Naive thymus-derived CD4-positive, alpha-beta T cell (primary cell): ENCODE measurements around the gene MYO1C. TPM values are rescaled to one million over a fixed set of nuclear protein-coding genes. Genes with fewer than 3 reads are reported as not detected.

Experiments used
- ATAC-seq: fragments of 150-1000 bp; cut with Tn5 transposase; 2 replicates; pipeline ENCODE4 v1.10.0; 2021; ENCODE audit warnings: mild to moderate bottlenecking, moderate library complexity
- CTCF ChIA-PET: fragments of 350-600 bp; sonication (Branson Sonifier 250); formaldehyde crosslinking; loops from one replicate; lab custom pipeline; 2021; ENCODE audit warnings: antibody characterized with exemption; lab: Charles Lee
- POLR2A ChIA-PET: fragments of 350-600 bp; sonication (Branson Sonifier 250); formaldehyde crosslinking; loops from one replicate; lab custom pipeline; 2021; ENCODE audit warnings: antibody characterized with exemption, inconsistent platforms; lab: Charles Lee
- DNase-seq, 9 donors: peaks; one replicate each; pipeline versions ENCODE4 v3.0.0 to v3.0.0-alpha.2; 2020 to 2022; ENCODE audit warnings: mixed read lengths in 1 of 9
- H3K27ac ChIP-seq: one replicate; pipeline ENCODE4 v1.7.0; 2013; ENCODE audit warnings: mild to moderate bottlenecking, low read depth, low read length, moderate library complexity
- H3K27me3 ChIP-seq, 2 donors: one replicate each; pipeline ENCODE4 v1.7.0; 2013; ENCODE audit warnings: low read length in 2 of 2, mild to moderate bottlenecking in 2 of 2, moderate library complexity in 2 of 2; ENCODE audit not compliant: control insufficient read depth in 2 of 2, insufficient read depth in 2 of 2
- H3K36me3 ChIP-seq, 3 experiments: 1 replicate in 2 of 3; 2 replicates in 1 of 3; pipeline ENCODE4 v1.7.0; 2013; ENCODE audit warnings: low read length in 3 of 3, mild to moderate bottlenecking in 3 of 3, moderate library complexity in 1 of 3; ENCODE audit not compliant: insufficient read depth in 3 of 3, control insufficient read depth in 2 of 3
- H3K4me1 ChIP-seq, 2 donors: one replicate each; pipeline ENCODE4 v1.7.0; 2013; ENCODE audit warnings: low read length in 2 of 2, mild to moderate bottlenecking in 2 of 2, moderate library complexity in 1 of 2; ENCODE audit not compliant: control insufficient read depth in 2 of 2, insufficient read depth in 2 of 2
- H3K4me3 ChIP-seq: 2 replicates; pipeline ENCODE4 v1.7.0; 2013; ENCODE audit warnings: mild to moderate bottlenecking, low read length
- H3K9me3 ChIP-seq, 3 experiments: 1 replicate in 2 of 3; 2 replicates in 1 of 3; pipeline ENCODE4 v1.7.0; 2013; ENCODE audit warnings: low read length in 3 of 3; ENCODE audit not compliant: control insufficient read depth in 2 of 3
- H3K27ac Mint-ChIP-seq, 9 donors: one replicate each; pipeline ENCODE4 v1.8.0; 2020 to 2022; ENCODE audit warnings: mixed read lengths in 9 of 9, mild to moderate bottlenecking in 8 of 9, moderate library complexity in 5 of 9, inconsistent platforms in 2 of 9
- H3K27me3 Mint-ChIP-seq, 5 donors: one replicate each; pipeline ENCODE4 v1.8.0; 2021 to 2022; ENCODE audit warnings: mixed read lengths in 5 of 5, mild to moderate bottlenecking in 1 of 5
- H3K36me3 Mint-ChIP-seq, 5 donors: one replicate each; pipeline ENCODE4 v1.8.0; 2020 to 2022; ENCODE audit warnings: mixed read lengths in 5 of 5, mild to moderate bottlenecking in 3 of 5, inconsistent platforms in 1 of 5
- H3K4me1 Mint-ChIP-seq, 7 donors: one replicate each; pipeline ENCODE4 v1.8.0; 2020 to 2022; ENCODE audit warnings: mixed read lengths in 7 of 7, mild to moderate bottlenecking in 3 of 7, inconsistent platforms in 1 of 7
- H3K4me3 Mint-ChIP-seq, 10 donors: one replicate each; pipeline ENCODE4 v1.8.0; 2020 to 2022; ENCODE audit warnings: mild to moderate bottlenecking in 10 of 10, mixed read lengths in 10 of 10, moderate library complexity in 6 of 10, inconsistent platforms in 2 of 10
- H3K9me3 Mint-ChIP-seq, 11 donors: one replicate each; pipeline ENCODE4 v1.8.0; 2020 to 2022; ENCODE audit warnings: mixed read lengths in 11 of 11, mild to moderate bottlenecking in 4 of 11, inconsistent platforms in 1 of 11, moderate library complexity in 1 of 11
- intact Hi-C, 2 donors: fragments of 100-400 bp; cut with micrococcal nuclease; formaldehyde crosslinking; loops; one replicate each; pipeline ENCODE4 v1.15.1; 2023
- polyA plus RNA-seq, 2 donors: library from polyadenylated mRNA; unstranded; fragments of 300-500 nt; fragmentation: Illumina TruSeq; gene quantifications; one replicate each; pipeline ENCODE4 v1.2.3, GENCODE V29; 2021
- total RNA-seq, 6 experiments: library from RNA in 5 of 6; stranded (reverse) in 5 of 6; gene quantifications; 1 replicate in 5 of 6; 2 replicates in 1 of 6; pipeline ENCODE4 v1.2.3 and lab custom pipeline; 2021 to 2026

The MYO1C gene
- total and polyA plus RNA-seq, 7 experiments from 2014 or later: 4.4 to 37.0 (median 15.0) TPM

DNA sequence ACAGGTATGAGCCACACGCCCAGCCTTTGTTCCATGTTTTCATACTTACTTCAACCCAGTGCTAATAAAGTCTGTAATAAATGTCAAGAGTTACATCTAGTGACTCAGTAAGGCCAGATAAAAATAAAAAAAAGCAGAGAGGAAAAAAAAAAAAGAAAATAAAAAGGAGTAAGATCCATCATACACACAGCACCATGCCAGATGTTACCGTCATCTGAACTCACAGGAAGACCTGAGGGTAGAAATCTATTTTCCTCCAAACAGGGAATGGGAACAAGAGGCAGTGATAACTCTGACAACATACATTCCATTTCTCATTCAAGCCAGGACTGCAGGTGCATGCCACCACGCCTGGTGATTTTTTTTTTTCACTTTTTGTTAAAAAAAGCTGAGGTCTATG, 57.2 kb downstream of the MYO1C start:
- no peak overlapping the region for H3K27ac ChIP-seq
- Mint-ChIP-seq H3K4me1 (peaks cover 18 to 52% (median 43%) of the 10 kb centered on the region in 7 donors), H3K36me3 (peaks cover 0 to 37% (median 8%) of the 10 kb centered on the region in 5 donors), H3K27ac (peak overlapping the region in 4 of 9 donors; percentile 7 to 65 (median 41)), H3K27me3 (no peaks in the 10 kb centered on the region), H3K4me3 (no peak overlapping the region), H3K9me3 (no peaks in the 10 kb centered on the region)
- no peak overlapping the region for H3K4me3 ChIP-seq
- no peaks in the 10 kb centered on the region for H3K9me3 ChIP-seq
- POLR2A ChIA-PET: interaction anchor here (0.7 to 1.3 kb wide), 2 partner anchors 10 to 61 kb away, joined by 3 to 5 read pairs; no protein-coding TSS in a partner anchor
- ATAC-seq (no peak), DNase-seq (no peak)
- H3K27me3 ChIP-seq: no peaks in the 10 kb centered on the region
- CTCF ChIA-PET: no interaction called here
- H3K4me1 ChIP-seq: no peaks in the 10 kb centered on the region
- intact Hi-C loops: no loop called here
- H3K36me3 ChIP-seq: peaks cover 5 to 26% (median 9%) of the 10 kb centered on the region in 3 experiments

DNA sequence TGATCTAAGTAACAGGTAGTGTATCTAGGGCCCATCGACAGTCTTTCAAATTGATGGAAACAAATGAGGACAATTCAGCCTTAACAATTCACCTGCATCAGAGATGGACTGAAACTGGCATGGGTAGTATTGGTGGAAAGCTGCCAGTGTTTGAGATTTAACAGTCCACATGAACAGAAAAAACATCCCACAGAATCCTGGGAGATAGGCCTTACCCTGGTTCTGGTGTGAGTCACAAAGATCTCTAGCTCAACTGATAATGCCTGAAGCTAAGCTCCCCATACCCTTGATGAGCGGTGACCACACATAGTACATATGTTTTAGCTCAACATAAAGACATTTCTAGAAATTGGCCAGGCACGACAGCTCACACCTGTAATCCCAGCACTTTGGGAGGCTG, 58.3 kb downstream of the MYO1C start:
- Mint-ChIP-seq H3K27me3 (no peaks in the 10 kb centered on the region), H3K4me3 (no peak overlapping the region), H3K9me3 (no peaks in the 10 kb centered on the region), H3K4me1 (peaks cover 17 to 49% (median 41%) of the 10 kb centered on the region in 7 donors), H3K27ac (no peak overlapping the region), H3K36me3 (peaks cover 0 to 42% (median 8%) of the 10 kb centered on the region in 5 donors)
- intact Hi-C loops: no loop called here
- DNase-seq (no peak), ATAC-seq (no peak)
- no peak overlapping the region for H3K4me3 ChIP-seq
- no peaks in the 10 kb centered on the region for H3K9me3 ChIP-seq
- ChIA-PET CTCF (no interaction called here), POLR2A (interaction anchor here (0.6 kb wide), 1 partner anchor 69 kb away, joined by 3 read pairs; no protein-coding TSS in a partner anchor)
- peaks cover 5 to 30% (median 9%) of the 10 kb centered on the region in 3 experiments for H3K36me3 ChIP-seq
- H3K4me1 ChIP-seq: no peaks in the 10 kb centered on the region
- no peaks in the 10 kb centered on the region for H3K27me3 ChIP-seq
- no peak overlapping the region for H3K27ac ChIP-seq

DNA sequence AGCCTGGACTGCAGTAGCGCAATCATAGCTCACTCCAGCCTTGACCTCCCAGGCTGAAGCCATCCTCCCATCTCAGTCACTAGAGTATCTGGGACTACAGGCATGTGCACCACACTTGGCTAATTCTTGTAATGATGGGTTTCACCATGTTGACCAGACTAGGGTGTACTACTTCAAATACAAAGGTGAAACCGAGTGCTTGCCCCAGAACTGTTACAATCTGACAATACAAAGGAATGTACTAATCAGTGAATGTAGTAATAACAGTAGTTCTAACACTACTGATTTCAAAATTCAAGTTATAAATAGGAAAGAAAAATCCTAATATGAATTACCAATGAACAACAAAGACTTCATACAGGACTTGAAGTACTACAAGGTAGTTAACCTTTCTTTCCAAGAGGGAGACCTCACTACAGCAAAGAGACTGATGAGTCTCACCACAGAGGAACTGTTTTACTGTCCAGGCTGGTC, 60.8 kb downstream of the MYO1C start:
- Mint-ChIP-seq H3K27me3 (no peaks in the 10 kb centered on the region), H3K4me3 (peak overlapping the region in 1 of 10 donors; percentile 30), H3K4me1 (peaks cover 9 to 40% (median 24%) of the 10 kb centered on the region in 7 donors), H3K36me3 (peaks cover 0 to 41% (median 8%) of the 10 kb centered on the region in 5 donors), H3K27ac (peak overlapping the region in 2 of 9 donors; percentile 32 to 49), H3K9me3 (no peaks in the 10 kb centered on the region)
- intact Hi-C loops: no loop called here
- DNase-seq: no peak
- Histone ChIP-seq H3K27ac (no peak overlapping the region), H3K36me3 (peaks cover 5 to 26% (median 7%) of the 10 kb centered on the region in 3 experiments), H3K9me3 (no peaks in the 10 kb centered on the region), H3K4me1 (no peaks in the 10 kb centered on the region), H3K4me3 (no peak overlapping the region), H3K27me3 (no peaks in the 10 kb centered on the region)
- no peak for ATAC-seq
- ChIA-PET POLR2A (no interaction called here), CTCF (interaction anchor here (0.7 kb wide), 1 partner anchor 187 kb away, joined by 5 read pairs; no protein-coding TSS in a partner anchor)

DNA sequence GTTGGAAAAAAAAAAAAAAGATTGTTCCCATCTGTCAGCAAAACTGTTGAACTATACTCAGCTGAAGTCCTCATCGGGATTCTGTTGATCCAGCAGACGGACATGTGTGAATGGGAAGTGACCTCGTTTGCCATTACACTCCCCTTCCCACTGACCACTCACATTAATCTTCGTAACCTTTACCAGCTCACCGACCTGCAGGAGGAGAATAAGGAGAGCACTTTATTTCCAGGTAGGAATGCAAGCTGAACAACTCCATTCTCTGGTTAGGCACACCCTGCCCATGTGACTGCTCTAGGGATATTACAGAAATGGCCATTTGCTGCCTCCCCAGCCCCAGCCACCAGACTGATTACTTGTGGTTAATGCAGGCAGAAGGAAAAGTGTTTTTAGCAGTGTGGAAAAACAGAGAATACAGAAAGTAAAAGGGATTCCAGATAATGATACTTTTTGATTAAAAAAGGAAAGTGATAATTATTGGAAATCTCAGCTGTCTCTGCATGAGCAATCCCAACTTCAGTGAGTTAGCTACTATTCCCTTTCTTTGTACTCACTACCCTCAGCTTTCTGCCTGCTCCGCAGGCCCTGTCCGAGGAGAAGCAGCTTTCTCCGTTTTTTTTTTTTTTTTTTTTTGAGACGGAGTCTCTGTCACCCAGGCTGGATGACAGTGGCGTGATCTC, 68.9 kb downstream of the MYO1C start:
- H3K9me3 ChIP-seq: no peaks in the 10 kb centered on the region
- peaks cover 0 to 48% (median 6%) of the 10 kb centered on the region in 3 experiments for H3K36me3 ChIP-seq
- Mint-ChIP-seq H3K36me3 (peaks cover 0 to 24% (median 14%) of the 10 kb centered on the region in 5 donors), H3K27ac (peak overlapping the region in 1 of 9 donors; percentile 51), H3K27me3 (no peaks in the 10 kb centered on the region), H3K9me3 (no peaks in the 10 kb centered on the region), H3K4me3 (no peak overlapping the region), H3K4me1 (peaks cover 0 to 12% (median 4%) of the 10 kb centered on the region in 7 donors)
- ChIA-PET CTCF (interaction anchor here (0.7 kb wide), 1 partner anchor 40 kb away, joined by 6 read pairs; no protein-coding TSS in a partner anchor), POLR2A (no interaction called here)
- no peaks in the 10 kb centered on the region for H3K27me3 ChIP-seq
- DNase-seq (no peak), ATAC-seq (no peak)
- H3K4me1 ChIP-seq: no peaks in the 10 kb centered on the region
- no peak overlapping the region for H3K4me3 ChIP-seq
- intact Hi-C loops: no loop called here
- H3K27ac ChIP-seq: no peak overlapping the region

DNA sequence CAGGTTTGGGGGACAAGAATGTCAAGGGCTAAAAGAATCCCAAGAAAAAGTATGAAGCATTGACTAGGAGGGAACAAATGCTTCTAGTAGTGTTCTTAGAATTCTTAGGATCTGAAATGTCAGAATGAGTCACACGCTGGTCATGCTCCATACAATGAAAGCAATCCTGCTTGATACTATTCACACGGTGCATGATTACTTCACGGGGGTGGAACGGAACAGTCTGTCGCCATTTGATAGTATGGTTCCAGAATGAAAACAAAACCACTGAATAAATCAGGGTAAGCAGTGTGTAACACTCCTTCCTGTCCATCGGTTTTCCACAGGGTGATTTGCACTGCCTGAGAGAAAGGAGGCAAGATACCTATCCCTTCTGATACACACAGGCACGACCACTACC, 69.6 kb downstream of the MYO1C start:
- peaks cover 0 to 24% (median 14%) of the 10 kb centered on the region in 5 donors for H3K36me3 Mint-ChIP-seq
- POLR2A ChIA-PET: no interaction called here

DNA sequence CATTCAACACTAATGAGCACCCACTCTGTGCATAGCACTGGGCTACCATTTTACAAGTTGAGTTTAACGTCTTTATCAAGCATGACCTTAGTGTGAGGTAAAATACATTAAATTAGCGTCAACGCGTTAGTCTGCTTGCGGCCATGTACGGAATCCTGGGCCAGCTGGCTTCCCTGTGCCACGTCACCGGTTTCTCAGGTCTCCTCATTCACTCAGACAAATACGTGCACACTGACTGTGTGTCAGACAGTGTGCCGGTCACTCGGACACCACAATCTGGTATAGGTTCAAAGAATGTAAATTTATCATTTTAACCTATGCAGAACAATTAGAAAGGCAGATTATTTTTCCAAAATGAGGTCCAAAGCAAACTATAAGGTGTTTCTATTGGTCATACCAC, 71.0 kb downstream of the MYO1C start:
- Histone ChIP-seq H3K4me1 (no peaks in the 10 kb centered on the region), H3K4me3 (no peak overlapping the region), H3K36me3 (peaks cover 0 to 48% (median 6%) of the 10 kb centered on the region in 3 experiments), H3K27me3 (no peaks in the 10 kb centered on the region), H3K9me3 (no peaks in the 10 kb centered on the region), H3K27ac (no peak overlapping the region)
- intact Hi-C loops: no loop called here
- Mint-ChIP-seq H3K4me1 (peaks cover 0 to 9% (median 4%) of the 10 kb centered on the region in 7 donors), H3K36me3 (peaks cover 0 to 25% (median 14%) of the 10 kb centered on the region in 5 donors), H3K4me3 (no peak overlapping the region), H3K27ac (no peak overlapping the region), H3K27me3 (no peaks in the 10 kb centered on the region), H3K9me3 (no peaks in the 10 kb centered on the region)
- CTCF ChIA-PET: no interaction called here
- POLR2A ChIA-PET: interaction anchor here (0.8 kb wide), 1 partner anchor 23 kb away, joined by 3 read pairs; no protein-coding TSS in a partner anchor
- ATAC-seq: no peak
- no peak for DNase-seq

More for the DNA sequence above, 69.6 kb downstream of the MYO1C start:
- intact Hi-C loops: no loop called here
- no peak overlapping the region for H3K27ac Mint-ChIP-seq
- Histone ChIP-seq H3K27me3 (no peaks in the 10 kb centered on the region), H3K4me1 (no peaks in the 10 kb centered on the region), H3K36me3 (peaks cover 0 to 48% (median 6%) of the 10 kb centered on the region in 3 experiments), H3K27ac (no peak overlapping the region), H3K9me3 (no peaks in the 10 kb centered on the region), H3K4me3 (no peak overlapping the region)
- ATAC-seq (no peak), DNase-seq (no peak)
- H3K9me3 Mint-ChIP-seq: no peaks in the 10 kb centered on the region
- CTCF ChIA-PET: no interaction called here
- no peaks in the 10 kb centered on the region for H3K27me3 Mint-ChIP-seq
- peaks cover 0 to 9% (median 4%) of the 10 kb centered on the region in 7 donors for H3K4me1 Mint-ChIP-seq
- H3K4me3 Mint-ChIP-seq: no peak overlapping the region
